ENCODE data around the gene SRSF2.
"Not testable (repeated sequence)": the region's sequence is repeated elsewhere in the genome, so short reads cannot be mapped to it uniquely, and the experiment has no call there.

The SRSF2 gene

GRCh38 chr17:76738468-76738850 is 1.3 kb upstream of the SRSF2 start:
- DNase-seq (ENCODE audit: low spot score): no peak

- peak; percentile 94 for DNase-seq (ENCODE audit: low spot score)
These were observed 741 bp upstream of the SRSF2 start, which contains the start of gene MFSD11 for GRCh38 chr17:76737676-76738467. MFSD11 (plus strand) TSS chr17:76738119; CDS start chr17:76738353, 234 bp downstream.

- no peak for DNase-seq (ENCODE audit: low spot score)
These were observed 616 bp downstream of the SRSF2 start for GRCh38 chr17:76736349-76737081.

- peak; percentile 52 for DNase-seq (ENCODE audit: low spot score)
These were observed 1.4 kb downstream of the SRSF2 start for GRCh38 chr17:76735586-76736348.

GRCh38 chr17:76735006-76735405 is 2.1 kb downstream of the SRSF2 start:
- peak; percentile 66 for DNase-seq (ENCODE audit: low spot score)

GRCh38 chr17:76734080-76734840 is 2.9 kb downstream of the SRSF2 start:
- peak; percentile 78 for DNase-seq (ENCODE audit: low spot score)

GRCh38 chr17:76733618-76733957 is 3.5 kb downstream of the SRSF2 start:
- no peak for DNase-seq (ENCODE audit: low spot score)

GRCh38 chr17:76732734-76733617 is 4.2 kb downstream of the SRSF2 start:
- peak; percentile 49 for DNase-seq (ENCODE audit: low spot score)

- DNase-seq (ENCODE audit: low spot score): not testable (repeated sequence)
These were observed 5.1 kb downstream of the SRSF2 start for GRCh38 chr17:76731800-76732733.

GRCh38 chr17:76727745-76728456 is 9.2 kb downstream of the SRSF2 start:
- DNase-seq (ENCODE audit: low spot score): peak; percentile 66

- DNase-seq (ENCODE audit: low spot score): peak; percentile 79
These were observed 10.1 kb downstream of the SRSF2 start, which contains the start of gene METTL23 for GRCh38 chr17:76726776-76727718. METTL23 (plus strand) TSS chr17:76726839; CDS start chr17:76729711, 2,872 bp downstream.

GRCh38 chr17:76726231-76726775 is 10.8 kb downstream of the SRSF2 start, which contains the start of gene JMJD6:
JMJD6 (minus strand) TSS chr17:76726606; CDS start chr17:76726475, 131 bp downstream.
- peak; percentile 96 for DNase-seq (ENCODE audit: low spot score)

GRCh38 chr17:76725580-76726230 is 11.4 kb downstream of the SRSF2 start:
- peak; percentile 62 for DNase-seq (ENCODE audit: low spot score)

GRCh38 chr17:76723812-76724211 is 13.3 kb downstream of the SRSF2 start:
- no peak for DNase-seq (ENCODE audit: low spot score)

- not testable (repeated sequence) for DNase-seq (ENCODE audit: low spot score)
These were observed 14.2 kb downstream of the SRSF2 start for GRCh38 chr17:76722977-76723376.

GRCh38 chr17:76722279-76722678 is 14.9 kb downstream of the SRSF2 start:
- DNase-seq (ENCODE audit: low spot score): no peak

- no peak for DNase-seq (ENCODE audit: low spot score)
These were observed 15.7 kb downstream of the SRSF2 start for GRCh38 chr17:76721463-76721862.
